OCI-LY7 (cell line): ENCODE data around the gene FAM53C. TPM values are rescaled to one million over a fixed set of nuclear protein-coding genes. Genes with fewer than 3 reads are reported as not detected.

Experiments
- BruUV-seq: library from RNA; stranded (reverse); fragments of 400-500 nt; replicated peaks from 2 replicates; lab custom pipeline; 2021; lab: Mats Ljungman, UMichigan
- CTCF ChIA-PET: fragments of 300-600 bp; sonication (Branson Sonifier 250); formaldehyde crosslinking; loops from one replicate; lab custom pipeline; 2022; ENCODE audit warnings: antibody characterized with exemption; ENCODE audit not compliant: unreplicated experiment; lab: Charles Lee
- POLR2A ChIA-PET: fragments of 300-600 bp; sonication (Branson Sonifier 250); formaldehyde crosslinking; loops from one replicate; lab custom pipeline; 2022; ENCODE audit warnings: antibody characterized with exemption; lab: Charles Lee
- DNase-seq: peaks from one replicate; pipeline ENCODE4 v3.0.0-alpha.2; 2015; ENCODE audit warnings: low spot score
- H2AFZ ChIP-seq: fragments of 200-600 bp; sonication (generic), shearing (Covaris generic); 2 replicates; pipeline ENCODE4 v1.6.1; 2014; ENCODE audit warnings: mild to moderate bottlenecking, antibody characterized with exemption, low read length, moderate library complexity
- H3K27ac ChIP-seq: fragments of 200-600 bp; sonication (generic); 2 replicates; pipeline ENCODE4 v1.5.1; 2014; ENCODE audit warnings: mixed run types, low read depth, mild to moderate bottlenecking, moderate library complexity, low read length, inconsistent platforms; ENCODE audit not compliant: poor library complexity, severe bottlenecking
- H3K36me3 ChIP-seq: fragments of 200-600 bp; sonication (generic); 2 replicates; pipeline ENCODE4 v1.6.1; 2014; ENCODE audit warnings: mild to moderate bottlenecking, antibody characterized with exemption, low read length, moderate library complexity, mixed read lengths; ENCODE audit not compliant: insufficient read depth
- H3K4me1 ChIP-seq: fragments of 200-600 bp; sonication (generic); 2 replicates; pipeline ENCODE4 v1.5.1; 2014; ENCODE audit warnings: mild to moderate bottlenecking, low read length; ENCODE audit not compliant: insufficient read depth, poor library complexity, severe bottlenecking
- H3K4me2 ChIP-seq: fragments of 200-600 bp; sonication (generic); 2 replicates; pipeline ENCODE4 v1.6.1; 2014; ENCODE audit warnings: mild to moderate bottlenecking, low read length
- H3K4me3 ChIP-seq: fragments of 200-600 bp; sonication (generic); 2 replicates; pipeline ENCODE4 v1.5.1; 2014; ENCODE audit warnings: mild to moderate bottlenecking, low read depth, low read length; ENCODE audit not compliant: poor library complexity, severe bottlenecking
- H3K79me2 ChIP-seq: fragments of 200-600 bp; sonication (generic); 2 replicates; pipeline ENCODE4 v1.6.1; 2016; ENCODE audit warnings: low read depth, mild to moderate bottlenecking, low read length, moderate library complexity, mixed read lengths; ENCODE audit not compliant: insufficient read depth
- H3K9me2 ChIP-seq: fragments of 200-600 bp; sonication (generic); 2 replicates; pipeline ENCODE4 v1.6.1; 2016; ENCODE audit warnings: mild to moderate bottlenecking, low read length, mixed read lengths; ENCODE audit not compliant: insufficient read depth
- H3K9me3 ChIP-seq: fragments of 200-600 bp; sonication (generic); 2 replicates; pipeline ENCODE4 v1.6.1; 2014; ENCODE audit warnings: mild to moderate bottlenecking, mixed run types, low read length, mixed read lengths
- H4K20me1 ChIP-seq: fragments of 200-600 bp; sonication (generic); 2 replicates; pipeline ENCODE4 v1.6.1; 2014; ENCODE audit warnings: mild to moderate bottlenecking, antibody characterized with exemption, low read length, moderate library complexity, mixed read lengths; ENCODE audit not compliant: insufficient read depth
- CTCF ChIP-seq: fragments of 200-600 bp; sonication (generic); conservative IDR thresholded peaks from 2 replicates; pipeline ENCODE4 v1.5.1; 2014; ENCODE audit warnings: mild to moderate bottlenecking, antibody characterized with exemption, low read length, moderate library complexity, mixed read lengths
- EZH2phosphoT487 ChIP-seq: fragments of 200-600 bp; sonication (generic); IDR thresholded peaks from 2 replicates; pipeline ENCODE4 v1.6.1; 2018; ENCODE audit warnings: low read depth, borderline replicate concordance, mild to moderate bottlenecking, mixed run types, antibody characterized with exemption, low read length, moderate library complexity, mixed read lengths
- intact Hi-C: fragments of 100-400 bp; cut with micrococcal nuclease; formaldehyde crosslinking; loops from one replicate; pipeline ENCODE4 v1.10.0; 2022; ENCODE audit not compliant: unreplicated experiment
- total RNA-seq, 2 experiments: library from RNA; depleted of rRNA in 1 of 2; stranded (reverse); fragments of >200 nt in 1 of 2; shearing (Covaris generic) in 1 of 2; gene quantifications; 2 replicates each; pipeline ENCODE4 v1.2.3, GENCODE V29; 2014 to 2022

Gene FAM53C
- total RNA-seq, 2 experiments from 2014 or later, result 42.3 to 46.5 TPM

- intact Hi-C loops, result loop anchor here (1.0 to 5.0 kb wide), 3 partner anchors 13 to 203 kb away; partner anchors contain the start of genes BRD8, ETF1, KDM3B and KIF20A
- Histone ChIP-seq H3K79me2 (peaks cover 34% of the 10 kb centered on the region; the same call in 1 of the 2 replicates), H2AFZ (no peak overlapping the region)
Observed at GRCh38 chr5:138339091-138339456, 1.0 kb downstream of the FAM53C start.

GRCh38 chr5:138339464-138339863 is 1.4 kb downstream of the FAM53C start:
- intact Hi-C loops, result loop anchor here (1.0 to 5.0 kb wide), 3 partner anchors 13 to 203 kb away; partner anchors contain the start of genes BRD8, ETF1, KDM3B and KIF20A
- BruUV-seq, result no TSS peak
- peak overlapping the region; percentile 99 for H3K4me2 ChIP-seq

More at GRCh38 chr5:138339091-138339456, 1.0 kb downstream of the FAM53C start:
- POLR2A ChIA-PET, result interaction anchor here (0.9 to 6.1 kb wide), 4 partner anchors 8 to 145 kb away, joined by 3 to 102 read pairs (median 8); partner anchors contain the start of genes CDC23, CDC25C and KDM3B
- peak; percentile 41 for DNase-seq
- BruUV-seq, result TSS peak; percentile 64
- Histone ChIP-seq H3K4me3 (peak overlapping the region; percentile 89), H3K9me2 (no peaks in the 10 kb centered on the region), H3K36me3 (peaks cover 32% of the 10 kb centered on the region), H3K27ac (peak overlapping the region; percentile 67), H3K4me2 (peak overlapping the region; percentile 99), H3K9me3 (no peaks in the 10 kb centered on the region), H3K4me1 (peaks cover 26% of the 10 kb centered on the region), H4K20me1 (peaks cover 16% of the 10 kb centered on the region; the same call in 1 of the 2 replicates)
- CTCF ChIA-PET, result interaction anchor here (3.6 kb wide), 1 partner anchor 14 kb away, joined by 34 read pairs; the partner anchor contains the start of gene KDM3B
- TF ChIP-seq CTCF, result no peak
- TF ChIP-seq EZH2phosphoT487, result no peak

GRCh38 chr5:138340008-138340407 is 1.9 kb downstream of the FAM53C start:
- H3K27ac ChIP-seq, result peak overlapping the region; percentile 67
- H2AFZ ChIP-seq, result no peak overlapping the region
- intact Hi-C loops, result no loop called here
- peaks cover 41% of the 10 kb centered on the region for H3K36me3 ChIP-seq
- peak overlapping the region; percentile 99 for H3K4me2 ChIP-seq
- ChIA-PET CTCF (interaction anchor here (3.6 kb wide), 1 partner anchor 13 kb away, joined by 34 read pairs; the partner anchor contains the start of gene KDM3B), POLR2A (interaction anchor here (0.9 to 6.1 kb wide), 4 partner anchors 9 to 146 kb away, joined by 3 to 102 read pairs (median 8); partner anchors contain the start of genes CDC23, CDC25C and KDM3B)
- peaks cover 34% of the 10 kb centered on the region; the same call in 1 of the 2 replicates for H3K79me2 ChIP-seq
- no peaks in the 10 kb centered on the region for H3K9me3 ChIP-seq
- H3K4me1 ChIP-seq, result peaks cover 26% of the 10 kb centered on the region
- BruUV-seq, result no TSS peak
- H4K20me1 ChIP-seq, result peaks cover 16% of the 10 kb centered on the region; the same call in 1 of the 2 replicates
- peak overlapping the region; percentile 89 for H3K4me3 ChIP-seq
- TF ChIP-seq EZH2phosphoT487, result no peak
- TF ChIP-seq CTCF, result no peak
- H3K9me2 ChIP-seq, result no peaks in the 10 kb centered on the region
- no peak for DNase-seq

More at GRCh38 chr5:138339464-138339863, 1.4 kb downstream of the FAM53C start:
- H3K4me1 ChIP-seq, result peaks cover 26% of the 10 kb centered on the region
- DNase-seq, result peak; percentile 49
- H2AFZ ChIP-seq, result no peak overlapping the region
- no peak for TF ChIP-seq EZH2phosphoT487
- no peaks in the 10 kb centered on the region for H3K9me2 ChIP-seq
- peaks cover 36% of the 10 kb centered on the region for H3K36me3 ChIP-seq
- ChIA-PET POLR2A (interaction anchor here (0.9 to 6.1 kb wide), 4 partner anchors 8 to 145 kb away, joined by 3 to 102 read pairs (median 8); partner anchors contain the start of genes CDC23, CDC25C and KDM3B), CTCF (interaction anchor here (3.6 kb wide), 1 partner anchor 14 kb away, joined by 34 read pairs; the partner anchor contains the start of gene KDM3B)
- peak overlapping the region; percentile 89 for H3K4me3 ChIP-seq
- H4K20me1 ChIP-seq, result peaks cover 16% of the 10 kb centered on the region; the same call in 1 of the 2 replicates
- H3K9me3 ChIP-seq, result no peaks in the 10 kb centered on the region
- H3K79me2 ChIP-seq, result peaks cover 34% of the 10 kb centered on the region; the same call in 1 of the 2 replicates
- peak overlapping the region; percentile 67 for H3K27ac ChIP-seq
